WI38 (cell line): ENCODE measurements around the gene VTI1A.

Source experiments
- H3K4me3 ChIP-seq: 2 replicates; pipeline ENCODE4 v1.5.1; 2011; ENCODE audit warnings: low read depth, mild to moderate bottlenecking, control low read depth, low read length
- CTCF ChIP-seq: IDR thresholded peaks from 2 replicates; pipeline ENCODE4 v1.5.1; 2012; ENCODE audit warnings: low read depth, mild to moderate bottlenecking, control low read depth, low read length

VTI1A gene

GRCh38 chr10:112579578-112579977 is 132.6 kb downstream of the VTI1A start:
- H3K4me3 ChIP-seq, result no peak overlapping the region
- TF ChIP-seq CTCF, result no peak

GRCh38 chr10:112580267-112580666 is 133.3 kb downstream of the VTI1A start:
- TF ChIP-seq CTCF, result no peak

GRCh38 chr10:112581921-112582320 is 134.9 kb downstream of the VTI1A start:
- H3K4me3 ChIP-seq, result no peak overlapping the region
- no peak for TF ChIP-seq CTCF

More at GRCh38 chr10:112580267-112580666, 133.3 kb downstream of the VTI1A start:
- no peak overlapping the region for H3K4me3 ChIP-seq

- H3K4me3 ChIP-seq, result no peak overlapping the region
- no peak for TF ChIP-seq CTCF
Observed at GRCh38 chr10:112583236-112583939, 136.4 kb downstream of the VTI1A start.

GRCh38 chr10:112584276-112584675 is 137.3 kb downstream of the VTI1A start:
- TF ChIP-seq CTCF, result no peak
- H3K4me3 ChIP-seq, result no peak overlapping the region

GRCh38 chr10:112585126-112585525 is 138.1 kb downstream of the VTI1A start:
- TF ChIP-seq CTCF, result no peak
- no peak overlapping the region for H3K4me3 ChIP-seq

- H3K4me3 ChIP-seq, result no peak overlapping the region
- no peak for TF ChIP-seq CTCF
Observed at GRCh38 chr10:112585960-112586359, 138.9 kb downstream of the VTI1A start.
